Measurements from ENCODE around the gene IST1.

DNA sequence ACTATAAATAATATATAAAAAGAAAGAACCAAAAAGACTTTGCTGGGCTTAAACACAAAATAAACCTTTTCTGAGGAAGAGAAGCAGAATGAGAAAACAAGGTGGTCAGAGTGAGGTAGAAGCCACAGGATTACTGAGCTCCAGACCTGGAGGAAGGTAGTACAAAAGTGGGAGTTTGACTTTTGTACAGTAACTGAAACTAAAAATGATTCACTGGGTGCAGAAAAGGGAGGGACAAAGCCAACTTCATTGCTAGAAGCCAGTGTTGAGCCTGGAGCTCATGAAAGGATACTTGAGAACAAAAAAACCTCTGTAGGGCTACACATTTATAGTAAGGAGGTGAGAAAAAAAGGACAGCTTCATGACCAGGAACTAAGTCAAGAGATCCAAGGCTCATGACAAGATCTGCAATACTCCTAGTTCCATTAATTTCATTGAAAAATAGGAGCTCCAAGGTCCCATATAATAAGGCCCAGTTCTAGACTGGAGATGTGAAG lies 59.4 kb downstream of the IST1 start:
- TF ChIP-seq POLR2A (IDR thresholded peaks at IDR 0.05), result no peak
- TF ChIP-seq, protein P1, sequence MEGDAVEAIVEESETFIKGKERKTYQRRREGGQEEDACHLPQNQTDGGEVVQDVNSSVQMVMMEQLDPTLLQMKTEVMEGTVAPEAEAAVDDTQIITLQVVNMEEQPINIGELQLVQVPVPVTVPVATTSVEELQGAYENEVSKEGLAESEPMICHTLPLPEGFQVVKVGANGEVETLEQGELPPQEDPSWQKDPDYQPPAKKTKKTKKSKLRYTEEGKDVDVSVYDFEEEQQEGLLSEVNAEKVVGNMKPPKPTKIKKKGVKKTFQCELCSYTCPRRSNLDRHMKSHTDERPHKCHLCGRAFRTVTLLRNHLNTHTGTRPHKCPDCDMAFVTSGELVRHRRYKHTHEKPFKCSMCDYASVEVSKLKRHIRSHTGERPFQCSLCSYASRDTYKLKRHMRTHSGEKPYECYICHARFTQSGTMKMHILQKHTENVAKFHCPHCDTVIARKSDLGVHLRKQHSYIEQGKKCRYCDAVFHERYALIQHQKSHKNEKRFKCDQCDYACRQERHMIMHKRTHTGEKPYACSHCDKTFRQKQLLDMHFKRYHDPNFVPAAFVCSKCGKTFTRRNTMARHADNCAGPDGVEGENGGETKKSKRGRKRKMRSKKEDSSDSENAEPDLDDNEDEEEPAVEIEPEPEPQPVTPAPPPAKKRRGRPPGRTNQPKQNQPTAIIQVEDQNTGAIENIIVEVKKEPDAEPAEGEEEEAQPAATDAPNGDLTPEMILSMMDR (IDR thresholded peaks at IDR 0.05), result no peak
